ENCODE measurements around the gene NAA25. TPM values are rescaled to one million over a fixed set of nuclear protein-coding genes. Genes with fewer than 3 reads are reported as not detected.
"Not testable (repeated sequence)": the region's sequence is repeated elsewhere in the genome, so short reads cannot be mapped to it uniquely, and the experiment has no call there.

NAA25 gene
- total RNA-seq, 1 donor from 2014 or later = 19.2 TPM

DNA sequence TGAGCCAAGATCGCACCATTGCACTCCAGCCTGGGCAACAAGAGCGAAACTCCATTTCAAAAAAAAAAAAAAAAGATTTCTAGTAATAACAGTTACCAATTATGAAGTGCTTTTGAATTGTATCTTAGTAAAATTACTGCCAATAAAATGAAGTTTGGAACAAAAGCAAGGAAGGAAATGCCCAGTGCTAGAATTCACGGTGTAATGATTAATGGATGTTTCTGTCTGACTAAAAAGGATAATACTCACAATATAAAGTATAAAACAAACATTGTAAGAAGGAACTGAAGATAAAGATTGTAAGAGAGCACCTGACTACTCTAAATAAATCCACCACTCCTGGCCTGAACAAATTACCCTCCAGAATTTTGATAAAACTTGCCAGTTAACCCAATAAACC, 99.7 kb downstream of the NAA25 start:
- peak; percentile 54 for DNase-seq

DNA sequence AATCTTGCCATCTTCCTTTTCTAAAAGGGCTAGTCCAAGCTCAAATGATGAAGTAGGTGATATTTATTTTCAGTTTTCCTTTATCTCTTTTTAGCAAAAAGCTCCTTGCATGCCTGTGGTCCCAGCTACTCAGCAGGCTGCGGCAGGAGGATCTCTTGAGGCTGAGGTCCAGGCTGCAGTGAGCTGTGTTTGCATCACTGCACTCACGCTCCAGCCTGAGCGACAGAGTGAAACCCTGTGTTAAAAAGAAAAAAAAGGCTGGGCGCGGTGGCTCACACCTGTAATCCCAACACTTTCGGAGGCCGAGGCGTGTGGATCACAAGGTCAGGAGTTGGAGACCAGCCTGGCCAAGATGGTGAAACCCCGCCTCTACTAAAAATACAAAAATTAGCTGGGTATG, 100.6 kb downstream of the NAA25 start:
- DNase-seq = no peak

DNA sequence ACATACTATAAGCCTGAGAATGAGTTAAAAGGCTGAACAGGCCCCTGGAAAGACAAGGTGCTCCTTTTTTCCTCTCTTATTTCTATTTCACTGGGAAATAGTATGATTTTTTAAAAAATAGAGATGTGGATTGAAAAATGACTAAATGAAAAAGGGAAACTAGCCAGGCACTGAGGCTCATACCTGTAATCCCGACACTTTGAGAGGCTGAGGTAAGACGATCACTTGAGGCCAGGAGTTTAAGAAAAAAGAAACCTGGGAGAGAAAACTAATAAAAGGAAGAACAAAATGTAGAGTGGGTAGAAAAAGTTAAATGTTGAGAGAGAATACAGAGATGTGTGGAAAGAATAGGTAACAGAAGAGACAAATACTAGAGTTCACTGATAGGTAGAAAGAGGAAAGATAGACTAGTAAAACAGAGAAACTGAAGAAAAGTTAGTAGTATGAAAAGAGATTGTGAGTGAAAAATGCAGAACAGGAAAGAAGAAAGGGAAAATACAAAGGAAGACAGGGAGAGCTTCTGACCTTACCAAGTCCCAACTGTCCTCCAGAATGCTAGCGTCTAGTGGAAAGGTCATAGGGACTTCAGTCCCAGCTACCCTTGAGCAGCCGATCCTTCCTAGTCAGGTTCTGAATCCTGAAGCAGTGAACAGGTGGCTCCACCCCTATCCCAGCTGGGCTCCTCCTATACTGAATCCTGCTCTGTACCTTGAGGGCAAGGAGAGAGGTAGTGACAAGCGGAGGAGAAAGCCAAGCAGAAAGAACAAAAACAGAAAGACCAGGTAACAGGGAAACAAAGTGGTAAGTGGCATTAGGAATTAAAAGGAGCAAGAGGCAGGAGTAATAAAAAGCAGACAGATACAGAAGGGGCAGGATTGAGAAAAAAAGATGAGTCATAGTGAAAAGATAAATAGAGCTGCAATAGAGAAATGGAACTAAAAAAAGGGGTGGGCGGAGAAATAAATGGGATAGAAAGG, 102.9 kb downstream of the NAA25 start:
- no peak for DNase-seq

DNA sequence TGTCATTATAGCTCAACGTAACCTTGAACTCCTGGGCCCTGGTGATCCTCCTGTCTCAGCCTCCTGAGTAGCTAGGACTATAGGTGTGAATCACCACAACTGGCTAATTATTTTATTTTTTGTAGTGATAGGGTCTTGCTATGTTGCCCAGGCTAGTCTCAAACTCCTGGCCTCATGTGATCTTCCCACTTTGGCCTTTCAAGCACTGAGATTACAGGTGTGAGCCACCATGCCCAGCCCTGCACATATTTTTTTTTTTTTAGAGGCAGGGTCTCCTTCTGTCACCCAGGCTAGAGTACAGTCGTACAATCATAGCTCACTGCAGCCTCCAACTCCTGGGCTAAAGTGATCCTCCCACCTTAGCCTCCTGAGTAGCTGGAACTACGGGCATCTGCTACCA, 104.5 kb downstream of the NAA25 start:
- no peak for DNase-seq

DNA sequence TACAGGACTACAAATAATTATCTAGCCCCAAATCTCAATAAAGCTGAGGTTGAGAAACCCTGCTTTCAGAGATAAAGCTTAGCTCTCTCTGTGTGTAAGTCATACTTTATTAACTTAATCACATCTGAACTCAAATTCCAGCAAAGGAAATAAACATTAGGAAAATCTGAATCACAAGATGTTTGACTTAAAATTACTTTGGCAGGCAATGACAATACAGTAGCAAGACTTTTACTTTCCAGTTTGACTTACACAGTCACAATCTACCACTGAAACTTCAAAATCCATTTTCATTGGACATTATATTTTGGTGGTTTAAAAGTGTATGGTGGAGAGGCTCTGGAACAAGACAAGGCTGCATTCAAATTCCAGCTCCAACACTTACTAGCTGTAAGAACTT, 107.0 kb downstream of the NAA25 start:
- peak; percentile 11 for DNase-seq

DNA sequence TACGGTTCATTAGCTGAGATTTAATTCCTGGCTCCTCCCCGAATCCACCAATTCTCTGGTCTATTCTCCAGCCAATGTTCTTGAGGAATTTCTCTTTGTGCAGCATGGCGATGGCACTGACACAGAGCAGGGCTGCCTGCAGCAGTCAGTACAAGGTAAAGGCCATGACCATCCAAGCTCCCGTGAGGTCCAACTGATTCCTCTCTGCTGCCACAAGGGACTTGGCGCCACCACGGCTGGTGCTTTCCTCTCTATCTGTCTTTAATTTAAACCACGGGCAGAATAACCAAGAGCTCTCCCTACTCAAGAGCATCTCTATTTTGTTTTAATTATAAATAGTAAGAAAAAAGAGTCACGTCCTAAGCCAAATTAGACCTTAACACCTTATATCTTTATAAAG, 107.8 kb downstream of the NAA25 start:
- DNase-seq = no peak

DNA sequence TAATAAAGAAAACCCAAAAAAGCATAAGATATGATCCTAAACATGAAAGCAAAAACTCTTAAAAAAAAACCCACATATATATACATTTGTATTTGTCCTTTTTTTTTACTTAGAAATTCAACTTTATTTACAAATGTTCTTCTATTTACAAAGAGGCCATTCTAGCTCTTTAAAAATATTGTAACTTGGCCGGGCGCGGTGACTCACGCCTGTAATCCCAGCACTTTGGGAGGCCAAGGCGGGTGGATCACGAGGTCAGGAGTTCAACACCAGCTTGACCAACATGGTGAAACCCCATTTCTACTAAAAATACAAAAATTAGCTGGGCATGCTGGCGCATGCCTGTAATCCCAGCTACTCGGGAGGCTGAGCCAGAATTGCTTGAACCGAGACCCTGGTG, 109.5 kb downstream of the NAA25 start:
- not testable (repeated sequence) for DNase-seq

DNA sequence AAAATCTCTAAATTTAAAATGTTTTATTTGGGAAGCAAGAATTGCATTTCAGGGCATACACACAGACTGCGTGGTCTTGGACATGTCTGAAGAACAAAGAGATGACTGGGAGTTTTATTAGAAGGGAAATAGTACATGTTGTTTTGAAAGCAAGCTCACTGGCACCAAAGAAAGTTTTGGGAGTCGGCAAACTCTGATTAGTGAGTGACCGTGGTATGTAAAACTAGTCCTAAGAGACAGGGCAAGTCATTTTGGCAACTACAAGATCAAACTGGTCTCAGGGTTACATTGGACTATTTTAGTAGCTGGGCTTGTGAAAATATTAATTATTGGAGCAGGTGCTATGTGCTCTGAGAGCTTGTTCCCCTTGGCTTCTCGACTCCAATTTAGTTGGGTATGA, 110.6 kb downstream of the NAA25 start:
- DNase-seq = no peak

DNA sequence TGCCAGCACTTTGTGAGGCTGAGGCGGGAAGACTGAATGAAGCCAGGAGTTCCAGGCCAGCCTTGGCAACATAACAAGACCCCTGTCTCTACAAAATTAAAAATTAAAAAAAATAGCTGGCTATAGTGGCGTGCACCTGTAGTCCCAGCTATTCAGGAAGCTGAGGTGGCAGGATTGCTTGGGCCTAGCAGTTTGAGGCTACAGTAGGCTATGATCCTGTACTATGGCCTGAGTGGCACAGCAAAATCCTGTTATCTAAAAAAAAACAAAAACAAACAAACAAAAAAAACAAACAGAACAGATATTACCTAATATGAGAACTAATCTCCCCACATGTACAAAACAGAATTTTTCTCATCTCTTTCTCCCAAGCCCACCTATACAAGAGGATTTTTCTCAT, 111.3 kb downstream of the NAA25 start:
- no peak for DNase-seq

DNA sequence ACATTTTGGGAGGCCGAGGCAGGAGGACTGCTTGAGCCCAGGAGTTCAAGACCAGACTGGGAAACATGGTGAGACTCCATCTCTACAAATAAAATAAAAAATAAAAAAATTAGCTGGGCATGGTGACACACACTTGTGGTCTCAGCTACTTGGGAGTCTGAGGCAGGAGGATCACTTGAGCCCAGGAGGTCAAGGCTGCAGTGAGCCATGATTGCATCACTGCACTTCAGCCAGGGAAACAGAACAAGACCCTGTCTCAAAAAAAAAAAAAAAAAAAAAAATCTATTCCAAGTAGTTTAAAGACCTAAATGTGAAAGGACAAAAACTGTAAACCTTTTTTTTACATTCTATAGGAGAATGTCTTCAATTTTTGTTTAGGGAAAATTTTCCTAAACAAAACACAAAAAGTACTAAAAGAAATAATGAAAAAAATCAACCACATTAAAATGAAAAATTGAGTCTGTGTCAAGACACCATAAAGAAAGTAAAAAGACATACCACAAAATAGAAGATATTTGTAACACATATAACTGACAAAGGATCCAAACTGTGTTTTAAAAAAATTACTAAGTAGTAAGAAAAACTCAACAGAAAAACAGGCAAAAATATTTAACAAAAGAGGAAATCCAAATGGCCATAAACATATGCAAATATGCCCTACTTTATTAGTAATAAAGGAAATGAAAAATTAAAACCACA, 112.7 kb downstream of the NAA25 start:
- no peak for DNase-seq

DNA sequence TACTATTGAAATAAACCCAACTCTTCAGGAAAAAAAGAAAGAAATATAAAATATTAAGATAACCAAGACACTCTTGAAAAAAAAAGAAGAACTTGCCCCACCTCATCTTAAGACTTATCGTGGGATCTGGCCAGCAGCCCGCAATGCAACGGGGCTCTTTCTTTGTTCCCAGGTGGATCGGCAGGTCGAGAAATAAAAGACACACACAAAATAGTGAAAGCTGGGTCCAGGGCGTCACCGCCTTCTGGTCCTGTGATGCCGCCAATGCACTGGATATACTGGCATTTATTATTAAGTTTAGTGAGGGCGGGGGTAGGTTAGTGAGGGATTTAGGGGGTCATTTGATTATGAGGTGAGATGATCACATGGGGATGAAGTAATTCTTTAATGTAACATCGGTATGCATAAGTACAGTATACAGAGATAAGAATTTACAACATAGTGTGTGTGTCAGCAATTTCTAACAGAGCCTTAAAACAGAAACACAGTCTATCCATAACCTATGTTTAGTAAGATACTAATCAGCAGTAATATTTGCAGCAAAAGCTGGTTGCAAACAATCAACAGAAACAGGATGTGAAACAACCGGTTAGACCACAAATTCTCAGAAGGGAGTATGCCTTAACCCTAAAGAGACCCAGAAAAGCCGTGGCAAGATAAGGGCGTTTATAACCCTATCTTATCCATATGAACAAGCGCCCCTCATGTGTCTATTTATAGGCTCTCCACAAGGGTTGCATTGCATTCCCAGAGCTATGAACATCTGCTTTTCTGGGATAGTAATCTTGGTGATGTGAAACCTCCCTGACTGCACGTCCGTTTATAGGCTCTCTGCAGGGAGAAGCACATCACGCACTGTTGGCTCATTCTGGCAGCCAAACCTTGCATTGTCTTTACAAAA, 114.1 kb downstream of the NAA25 start:
- DNase-seq = not testable (repeated sequence)

DNA sequence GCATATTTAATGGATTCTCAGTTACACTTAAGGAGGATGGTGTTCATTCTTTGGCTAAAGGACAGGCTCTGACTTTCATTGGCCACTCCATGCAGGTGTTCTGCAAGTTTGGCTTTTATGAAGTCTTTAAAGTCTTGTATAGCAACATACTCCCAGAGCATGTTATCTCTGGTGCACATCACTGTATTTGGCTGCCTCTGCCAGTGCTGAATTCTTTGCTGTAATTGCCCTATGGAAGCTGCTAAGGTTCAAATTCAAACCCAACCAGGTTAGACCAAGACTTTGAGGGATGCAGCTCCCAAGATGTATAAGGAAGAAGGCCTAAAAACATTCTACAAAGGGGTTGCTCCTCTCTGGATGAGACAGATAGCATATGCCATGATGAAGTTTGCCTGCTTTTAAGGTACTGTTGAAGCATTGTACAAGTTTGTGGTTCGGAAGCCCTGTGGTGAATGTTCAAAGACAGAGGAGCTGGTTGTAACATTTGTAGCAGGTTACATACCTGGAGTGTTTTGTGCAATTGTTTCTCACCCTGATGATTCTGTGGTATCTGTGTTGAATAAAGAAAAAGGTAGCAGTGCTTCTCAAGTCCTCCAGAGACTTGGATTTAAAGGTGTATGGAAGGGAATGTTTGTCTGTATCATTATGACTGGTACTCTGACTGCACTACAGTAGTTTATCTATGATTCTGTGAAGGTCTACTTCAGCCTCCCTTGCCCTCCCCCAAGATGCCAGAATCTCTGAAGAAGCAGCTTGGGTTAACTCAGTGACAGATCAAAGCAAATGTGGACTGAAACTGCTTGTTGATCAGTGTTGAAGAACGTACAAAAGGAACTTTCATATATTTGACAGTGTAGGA, 115.1 kb downstream of the NAA25 start:
- no peak for DNase-seq

DNA sequence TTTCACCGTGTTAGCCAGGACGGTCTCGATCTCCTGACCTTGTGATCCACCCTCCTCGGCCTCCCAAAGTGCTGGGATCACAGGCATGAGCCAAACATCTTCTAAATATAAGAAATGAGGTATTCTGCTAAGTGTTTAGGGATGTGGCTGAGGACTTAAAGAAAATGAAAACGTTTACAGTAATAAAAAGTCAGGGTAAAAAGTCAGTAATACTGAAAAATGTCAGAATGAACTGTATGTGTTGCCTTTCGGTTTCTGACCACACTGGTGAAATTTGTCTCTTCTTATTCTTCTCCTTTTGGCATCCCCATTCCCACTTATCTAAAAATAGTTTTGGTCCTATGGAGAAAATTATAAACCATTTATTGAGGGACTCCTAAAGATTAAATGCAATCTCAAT, 116.1 kb downstream of the NAA25 start:
- DNase-seq = no peak

DNA sequence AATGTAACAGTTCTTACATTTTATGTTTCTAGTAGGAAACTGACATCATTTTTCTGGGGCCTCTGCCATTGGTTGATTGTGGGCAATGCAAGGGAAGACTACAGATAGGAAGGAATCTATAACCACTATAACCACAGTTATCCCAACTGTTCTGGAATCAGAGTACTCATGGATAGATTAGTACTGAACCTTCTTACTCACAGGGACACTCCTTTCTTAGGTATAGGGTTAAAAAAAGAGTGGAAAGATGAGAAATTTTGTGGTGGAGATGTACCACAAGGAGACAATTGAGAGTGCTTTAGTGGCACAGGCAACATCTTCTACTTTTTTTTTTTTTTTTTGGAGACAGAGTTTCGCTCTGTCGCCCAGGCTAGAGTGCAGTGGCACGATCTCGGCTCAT, 116.6 kb downstream of the NAA25 start:
- no peak for DNase-seq

DNA sequence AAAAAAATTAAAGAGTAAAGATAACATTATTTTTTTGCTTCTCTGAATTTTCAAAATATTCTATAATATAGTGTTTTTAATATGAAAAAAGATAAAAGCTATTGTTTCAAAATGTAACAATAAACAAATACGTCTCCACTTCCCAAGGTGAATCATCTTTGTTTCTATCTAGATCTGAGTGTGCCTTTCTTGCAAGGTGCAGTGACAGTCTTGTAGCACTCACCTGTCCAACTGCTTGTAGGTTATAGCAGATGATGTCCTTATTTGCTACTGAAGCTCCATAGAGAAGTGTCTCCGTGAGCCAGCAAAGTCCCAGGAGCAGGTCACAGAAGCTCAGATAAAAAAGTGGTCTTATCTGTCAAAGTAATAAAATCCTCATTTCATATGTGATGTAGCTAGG, 117.0 kb downstream of the NAA25 start:
- DNase-seq = no peak

DNA sequence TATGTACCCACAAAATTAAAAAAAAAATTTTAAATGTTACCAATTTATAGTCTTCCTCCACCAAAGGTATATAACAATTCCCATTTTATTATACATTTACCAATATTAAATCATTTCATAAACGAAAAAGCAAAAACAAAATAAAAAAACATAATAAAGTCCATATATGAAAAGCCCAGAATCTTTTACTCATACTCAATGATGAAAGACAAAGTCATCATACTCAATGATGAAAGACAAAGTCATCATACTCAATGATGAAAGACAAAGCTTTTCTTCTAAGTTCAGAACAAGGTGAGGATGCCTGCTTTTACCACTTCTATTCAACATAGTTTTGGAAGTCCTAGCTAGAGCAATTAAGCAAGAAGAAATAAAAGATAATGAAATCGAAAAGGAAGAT, 123.8 kb downstream of the NAA25 start:
- DNase-seq = no peak

DNA sequence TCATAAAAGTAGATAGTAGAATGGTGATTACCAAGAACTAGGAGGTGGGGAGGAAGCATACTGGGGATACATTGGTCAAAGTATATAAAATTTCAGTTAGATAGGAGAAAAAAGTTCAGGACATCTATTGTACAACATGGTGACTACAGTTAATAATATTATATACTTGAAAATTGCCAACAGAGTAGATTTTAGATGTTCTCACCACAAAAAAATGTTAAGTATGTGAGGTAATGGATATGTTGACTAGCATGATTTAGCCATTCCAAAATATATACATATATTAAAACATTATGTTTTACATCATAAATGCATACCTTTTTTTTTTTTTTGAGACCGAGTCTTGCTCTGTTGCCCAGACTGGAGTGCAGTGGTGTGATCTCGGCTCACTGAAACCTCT, 126.6 kb downstream of the NAA25 start:
- no peak for DNase-seq

DNA sequence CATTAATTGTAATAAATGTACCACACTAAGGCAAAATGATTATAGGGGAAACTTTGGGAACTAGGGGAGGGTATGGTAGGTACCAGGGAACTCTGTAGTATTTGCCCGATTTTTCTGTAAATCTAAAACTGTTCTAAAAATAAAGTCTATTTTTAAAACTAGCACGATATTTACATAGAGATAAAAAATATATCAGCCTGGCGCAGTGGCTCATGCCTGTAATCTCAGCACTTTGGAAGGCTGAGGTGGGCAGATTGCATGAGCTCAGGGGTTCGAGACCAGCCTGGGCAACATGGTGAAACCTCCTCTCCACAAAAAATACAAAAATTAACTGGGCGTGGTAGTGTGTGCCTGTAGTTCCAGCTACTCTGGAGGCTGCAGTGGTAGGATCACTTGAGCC, 128.0 kb downstream of the NAA25 start:
- DNase-seq = no peak

DNA sequence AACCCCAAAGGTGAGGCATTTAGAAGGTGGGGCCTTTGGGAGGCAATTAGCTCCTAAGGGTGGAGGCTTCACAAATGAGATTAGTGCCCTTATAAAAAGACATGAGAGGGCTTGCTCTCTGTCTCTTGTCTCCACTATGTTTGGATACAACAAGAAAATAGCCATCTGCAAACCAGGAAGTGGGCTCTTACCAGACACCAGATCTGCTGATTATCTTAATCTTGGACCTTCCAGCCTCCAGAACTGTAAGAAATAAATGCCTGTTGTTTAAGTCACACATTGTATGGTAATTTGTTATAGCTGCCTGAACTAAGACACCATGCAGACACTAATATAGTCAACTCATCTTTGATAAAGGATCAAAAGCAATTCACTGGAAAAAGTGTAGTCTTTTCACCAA, 130.0 kb downstream of the NAA25 start:
- DNase-seq = no peak

DNA sequence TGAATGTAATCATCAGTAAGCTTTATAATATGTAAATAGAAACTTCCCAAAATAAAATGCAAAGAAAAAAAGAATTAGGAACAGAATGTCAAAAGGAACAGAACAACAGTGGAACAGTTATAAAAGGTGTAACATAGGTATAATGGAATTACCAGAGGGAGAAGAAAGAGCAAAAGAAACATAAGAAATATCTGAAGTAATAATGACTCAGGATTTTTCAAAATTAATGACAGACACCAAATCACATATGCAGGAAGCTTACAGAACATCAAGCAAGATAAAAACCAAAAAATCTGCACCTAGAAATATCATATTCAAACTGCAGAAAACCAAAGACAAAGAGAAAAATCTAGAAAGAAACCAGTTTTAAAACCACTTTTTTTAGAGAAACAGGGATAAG, 131.7 kb downstream of the NAA25 start:
- no peak for DNase-seq
